GM23338 (cell line): ENCODE measurements around the gene CHCHD3. TPM values are rescaled to one million over a fixed set of nuclear protein-coding genes. Genes with fewer than 3 reads are reported as not detected.

ENCODE experiments used
- ATAC-seq: fragments of 200-7000 bp; cut with Tn5 transposase; 3 replicates; pipeline ENCODE4 v1.9.1; 2020
- DNase-seq: peaks from one replicate; pipeline ENCODE4 v3.0.0-alpha.2; 2015; ENCODE audit warnings: low spot score
- H2AFZ ChIP-seq: fragments of 200-600 bp; sonication (generic); 2 replicates; pipeline ENCODE4 v1.8.0; 2016; ENCODE audit warnings: antibody characterized with exemption, mild to moderate bottlenecking, moderate library complexity
- H3F3A ChIP-seq: fragments of 200-600 bp; sonication (generic); replicated peaks from 2 replicates; pipeline ENCODE4 v1.8.0; 2017; ENCODE audit warnings: antibody characterized with exemption, mixed run types, low read depth
- H3K27ac ChIP-seq: fragments of 200-600 bp; sonication (generic); 2 replicates; pipeline ENCODE4 v1.6.1; 2016; ENCODE audit warnings: low read depth
- H3K27me3 ChIP-seq: fragments of 200-600 bp; sonication (generic); 2 replicates; pipeline ENCODE4 v1.8.0; 2016; ENCODE audit warnings: mild to moderate bottlenecking, mixed run types, moderate library complexity; ENCODE audit not compliant: insufficient read depth
- H3K36me3 ChIP-seq: fragments of 200-600 bp; sonication (generic); 2 replicates; pipeline ENCODE4 v1.8.0; 2016; ENCODE audit warnings: mild to moderate bottlenecking; ENCODE audit not compliant: insufficient read depth
- H3K4me1 ChIP-seq: fragments of 200-600 bp; sonication (generic); 2 replicates; pipeline ENCODE4 v1.8.0; 2016; ENCODE audit warnings: mild to moderate bottlenecking, moderate library complexity; ENCODE audit not compliant: insufficient read depth
- H3K4me2 ChIP-seq: fragments of 200-600 bp; sonication (generic); 2 replicates; pipeline ENCODE4 v1.7.1; 2017; ENCODE audit warnings: mixed run types
- H3K4me3 ChIP-seq: fragments of 200-600 bp; sonication (generic); 2 replicates; pipeline ENCODE4 v1.6.1; 2016; ENCODE audit warnings: mixed run types
- H3K79me2 ChIP-seq: fragments of 200-600 bp; sonication (generic); replicated peaks from 2 replicates; pipeline ENCODE4 v1.8.0; 2017; ENCODE audit warnings: mild to moderate bottlenecking; ENCODE audit not compliant: insufficient read depth
- H3K9me2 ChIP-seq: fragments of 200-600 bp; sonication (generic); 2 replicates; pipeline ENCODE4 v1.8.0; 2017; ENCODE audit not compliant: insufficient read depth
- H4K20me1 ChIP-seq: fragments of 200-600 bp; sonication (generic); replicated peaks from 2 replicates; pipeline ENCODE4 v1.8.0; 2017; ENCODE audit warnings: mild to moderate bottlenecking; ENCODE audit not compliant: insufficient read depth
- H3K27ac Mint-ChIP-seq: 2 replicates; pipeline ENCODE4 v1.8.0; 2020; ENCODE audit warnings: inconsistent platforms, mild to moderate bottlenecking, moderate library complexity, mixed read lengths
- H3K27me3 Mint-ChIP-seq: 3 replicates; pipeline ENCODE4 v1.8.0; 2022; ENCODE audit warnings: low read depth, mild to moderate bottlenecking, moderate library complexity, mixed read lengths, inconsistent platforms; ENCODE audit not compliant: insufficient read depth, poor library complexity
- H3K36me3 Mint-ChIP-seq: 3 replicates; pipeline ENCODE4 v1.8.0; 2021; ENCODE audit warnings: low read depth, mild to moderate bottlenecking, inconsistent platforms, moderate library complexity, mixed read lengths
- H3K4me1 Mint-ChIP-seq: 3 replicates; pipeline ENCODE4 v1.8.0; 2020; ENCODE audit warnings: mild to moderate bottlenecking, inconsistent platforms, mixed read lengths
- H3K4me3 Mint-ChIP-seq: 3 replicates; pipeline ENCODE4 v1.8.0; 2021; ENCODE audit warnings: moderate library complexity, mild to moderate bottlenecking, inconsistent platforms, mixed read lengths
- H3K9me3 Mint-ChIP-seq: 3 replicates; pipeline ENCODE4 v1.8.0; 2020; ENCODE audit warnings: moderate library complexity, mild to moderate bottlenecking, inconsistent platforms, mixed read lengths
- CREB1 ChIP-seq: fragments of 250-450 bp; sonication (Bioruptor Pico); IDR thresholded peaks from 2 replicates; pipeline ENCODE4 v1.5.0; 2020; ENCODE audit warnings: low read depth, mild to moderate bottlenecking, moderate library complexity
- EZH2 ChIP-seq: fragments of 200-600 bp; sonication (generic); IDR thresholded peaks from one replicate; pipeline ENCODE4 v1.8.0; 2017; ENCODE audit warnings: antibody characterized with exemption, mild to moderate bottlenecking, low read depth; ENCODE audit not compliant: unreplicated experiment
- EZH2phosphoT487 ChIP-seq: fragments of 200-600 bp; sonication (generic); IDR thresholded peaks from one replicate; pipeline ENCODE4 v1.8.1; 2018; ENCODE audit warnings: antibody characterized with exemption; ENCODE audit not compliant: unreplicated experiment
- JUNB ChIP-seq: IDR thresholded peaks from one replicate; pipeline ENCODE4 v1.6.1; 2016; ENCODE audit warnings: antibody characterized with exemption; ENCODE audit not compliant: unreplicated experiment
- NANOG ChIP-seq: IDR thresholded peaks from 2 replicates; pipeline ENCODE4 v1.6.1; 2016; ENCODE audit warnings: antibody characterized with exemption, borderline replicate concordance
- POLR2AphosphoS5 ChIP-seq: IDR thresholded peaks from 2 replicates; pipeline ENCODE4 v1.6.1; 2016; ENCODE audit warnings: antibody characterized with exemption, low read depth
- STAT1 ChIP-seq: IDR thresholded peaks from one replicate; pipeline ENCODE4 v1.6.1; 2016; ENCODE audit warnings: antibody characterized with exemption; ENCODE audit not compliant: unreplicated experiment
- ZNF114 ChIP-seq: fragments of 250-450 bp; sonication (Bioruptor Pico); IDR thresholded peaks from 2 replicates; pipeline ENCODE4 v1.5.0; 2020; ENCODE audit warnings: mild to moderate bottlenecking, moderate library complexity
- ZNF331 ChIP-seq: fragments of 250-450 bp; sonication (Bioruptor Pico); IDR thresholded peaks from 2 replicates; pipeline ENCODE4 v1.5.0; 2020; ENCODE audit warnings: low read depth, mild to moderate bottlenecking, moderate library complexity
- polyA plus RNA-seq: library from polyadenylated mRNA; unstranded; fragments of >200 nt; fragmentation: Nextera tagmentation; extraction: Ambion mirVana; gene quantifications from 2 replicates; pipeline ENCODE4 v1.2.1, GENCODE V29; 2016
- total RNA-seq: library from RNA; depleted of rRNA; stranded (reverse); fragments of >200 nt; shearing (Covaris generic); gene quantifications from 2 replicates; pipeline ENCODE4 v1.2.3, GENCODE V29; 2014
- TF ChIP-seq, protein P1 (sequence below): IDR thresholded peaks from 2 replicates; pipeline ENCODE4 v1.6.1; 2016; ENCODE audit warnings: antibody characterized with exemption
- TF ChIP-seq, protein P2 (sequence below): IDR thresholded peaks from one replicate; pipeline ENCODE4 v1.6.1; 2018; ENCODE audit warnings: antibody characterized with exemption; ENCODE audit not compliant: unreplicated experiment
- TF ChIP-seq, protein P3 (sequence below): fragments of 250-450 bp; sonication (Bioruptor Pico); IDR thresholded peaks from 2 replicates; pipeline ENCODE4 v1.5.0; 2020; ENCODE audit warnings: mild to moderate bottlenecking, moderate library complexity
- TF ChIP-seq, protein P4 (sequence below), 2 experiments: fragments of 200-600 bp in 1 of 2; sonication (generic) in 1 of 2; conservative IDR thresholded peaks; 2 replicates each; pipeline versions ENCODE4 v1.5.1 to v1.6.1; 2016 to 2017; ENCODE audit warnings: antibody characterized with exemption in 2 of 2, low read depth in 2 of 2, mild to moderate bottlenecking in 2 of 2, moderate library complexity in 1 of 2

CHCHD3 gene
- total and polyA plus RNA-seq, 2 experiments from 2014 or later: 107 to 131 TPM

DNA sequence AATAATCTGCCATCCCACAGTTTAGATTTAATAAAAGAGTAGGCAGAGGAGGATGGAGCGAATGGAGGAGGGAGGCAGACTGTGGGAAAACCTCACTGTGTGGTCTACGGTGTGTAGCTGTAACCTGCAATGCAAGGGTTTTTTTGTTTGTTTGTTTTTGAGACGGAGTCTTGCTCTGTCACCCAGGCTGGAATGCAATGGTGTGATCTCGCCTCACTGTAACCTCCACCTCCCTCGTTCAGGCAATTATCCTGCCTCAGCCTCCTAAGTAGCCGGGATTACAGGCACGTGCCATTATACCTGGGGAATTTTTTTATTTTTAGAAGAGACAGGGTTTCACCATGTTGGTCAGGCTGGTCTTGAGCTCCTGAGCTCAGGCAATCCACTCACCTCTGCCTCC lies 321.0 kb downstream of the CHCHD3 start:
- no peak overlapping the region for H3K4me3 Mint-ChIP-seq
- Histone ChIP-seq H3K27me3 (no peaks in the 10 kb centered on the region), H3K4me3 (no peak overlapping the region), H3K4me1 (no peaks in the 10 kb centered on the region), H3K4me2 (no peak overlapping the region), H3K36me3 (no peaks in the 10 kb centered on the region), H3F3A (no peaks in the 10 kb centered on the region), H3K79me2 (no peaks in the 10 kb centered on the region), H3K9me2 (peaks cover 3% of the 10 kb centered on the region; the same call in 1 of the 2 replicates), H3K27ac (no peak overlapping the region), H4K20me1 (no peaks in the 10 kb centered on the region), H2AFZ (0 out of 2 replicates have a peak overlapping the region, but pooled peaks have one; percentile 59)
- H3K9me3 Mint-ChIP-seq: peaks cover 10% of the 10 kb centered on the region
- peaks cover 6% of the 10 kb centered on the region for H3K27me3 Mint-ChIP-seq
- ATAC-seq: no peak
- TF ChIP-seq, protein P1, sequence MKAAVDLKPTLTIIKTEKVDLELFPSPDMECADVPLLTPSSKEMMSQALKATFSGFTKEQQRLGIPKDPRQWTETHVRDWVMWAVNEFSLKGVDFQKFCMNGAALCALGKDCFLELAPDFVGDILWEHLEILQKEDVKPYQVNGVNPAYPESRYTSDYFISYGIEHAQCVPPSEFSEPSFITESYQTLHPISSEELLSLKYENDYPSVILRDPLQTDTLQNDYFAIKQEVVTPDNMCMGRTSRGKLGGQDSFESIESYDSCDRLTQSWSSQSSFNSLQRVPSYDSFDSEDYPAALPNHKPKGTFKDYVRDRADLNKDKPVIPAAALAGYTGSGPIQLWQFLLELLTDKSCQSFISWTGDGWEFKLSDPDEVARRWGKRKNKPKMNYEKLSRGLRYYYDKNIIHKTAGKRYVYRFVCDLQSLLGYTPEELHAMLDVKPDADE: no peak
- TF ChIP-seq, protein P2, sequence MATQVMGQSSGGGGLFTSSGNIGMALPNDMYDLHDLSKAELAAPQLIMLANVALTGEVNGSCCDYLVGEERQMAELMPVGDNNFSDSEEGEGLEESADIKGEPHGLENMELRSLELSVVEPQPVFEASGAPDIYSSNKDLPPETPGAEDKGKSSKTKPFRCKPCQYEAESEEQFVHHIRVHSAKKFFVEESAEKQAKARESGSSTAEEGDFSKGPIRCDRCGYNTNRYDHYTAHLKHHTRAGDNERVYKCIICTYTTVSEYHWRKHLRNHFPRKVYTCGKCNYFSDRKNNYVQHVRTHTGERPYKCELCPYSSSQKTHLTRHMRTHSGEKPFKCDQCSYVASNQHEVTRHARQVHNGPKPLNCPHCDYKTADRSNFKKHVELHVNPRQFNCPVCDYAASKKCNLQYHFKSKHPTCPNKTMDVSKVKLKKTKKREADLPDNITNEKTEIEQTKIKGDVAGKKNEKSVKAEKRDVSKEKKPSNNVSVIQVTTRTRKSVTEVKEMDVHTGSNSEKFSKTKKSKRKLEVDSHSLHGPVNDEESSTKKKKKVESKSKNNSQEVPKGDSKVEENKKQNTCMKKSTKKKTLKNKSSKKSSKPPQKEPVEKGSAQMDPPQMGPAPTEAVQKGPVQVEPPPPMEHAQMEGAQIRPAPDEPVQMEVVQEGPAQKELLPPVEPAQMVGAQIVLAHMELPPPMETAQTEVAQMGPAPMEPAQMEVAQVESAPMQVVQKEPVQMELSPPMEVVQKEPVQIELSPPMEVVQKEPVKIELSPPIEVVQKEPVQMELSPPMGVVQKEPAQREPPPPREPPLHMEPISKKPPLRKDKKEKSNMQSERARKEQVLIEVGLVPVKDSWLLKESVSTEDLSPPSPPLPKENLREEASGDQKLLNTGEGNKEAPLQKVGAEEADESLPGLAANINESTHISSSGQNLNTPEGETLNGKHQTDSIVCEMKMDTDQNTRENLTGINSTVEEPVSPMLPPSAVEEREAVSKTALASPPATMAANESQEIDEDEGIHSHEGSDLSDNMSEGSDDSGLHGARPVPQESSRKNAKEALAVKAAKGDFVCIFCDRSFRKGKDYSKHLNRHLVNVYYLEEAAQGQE: no peak
- TF ChIP-seq JUNB: no peak
- no peak for TF ChIP-seq EZH2phosphoT487
- TF ChIP-seq ZNF114 (CRISPR knock-in tag): no peak
- TF ChIP-seq ZNF331 (CRISPR knock-in tag): no peak
- no peak for TF ChIP-seq POLR2AphosphoS5
- TF ChIP-seq EZH2: no peak
- TF ChIP-seq, protein P3, sequence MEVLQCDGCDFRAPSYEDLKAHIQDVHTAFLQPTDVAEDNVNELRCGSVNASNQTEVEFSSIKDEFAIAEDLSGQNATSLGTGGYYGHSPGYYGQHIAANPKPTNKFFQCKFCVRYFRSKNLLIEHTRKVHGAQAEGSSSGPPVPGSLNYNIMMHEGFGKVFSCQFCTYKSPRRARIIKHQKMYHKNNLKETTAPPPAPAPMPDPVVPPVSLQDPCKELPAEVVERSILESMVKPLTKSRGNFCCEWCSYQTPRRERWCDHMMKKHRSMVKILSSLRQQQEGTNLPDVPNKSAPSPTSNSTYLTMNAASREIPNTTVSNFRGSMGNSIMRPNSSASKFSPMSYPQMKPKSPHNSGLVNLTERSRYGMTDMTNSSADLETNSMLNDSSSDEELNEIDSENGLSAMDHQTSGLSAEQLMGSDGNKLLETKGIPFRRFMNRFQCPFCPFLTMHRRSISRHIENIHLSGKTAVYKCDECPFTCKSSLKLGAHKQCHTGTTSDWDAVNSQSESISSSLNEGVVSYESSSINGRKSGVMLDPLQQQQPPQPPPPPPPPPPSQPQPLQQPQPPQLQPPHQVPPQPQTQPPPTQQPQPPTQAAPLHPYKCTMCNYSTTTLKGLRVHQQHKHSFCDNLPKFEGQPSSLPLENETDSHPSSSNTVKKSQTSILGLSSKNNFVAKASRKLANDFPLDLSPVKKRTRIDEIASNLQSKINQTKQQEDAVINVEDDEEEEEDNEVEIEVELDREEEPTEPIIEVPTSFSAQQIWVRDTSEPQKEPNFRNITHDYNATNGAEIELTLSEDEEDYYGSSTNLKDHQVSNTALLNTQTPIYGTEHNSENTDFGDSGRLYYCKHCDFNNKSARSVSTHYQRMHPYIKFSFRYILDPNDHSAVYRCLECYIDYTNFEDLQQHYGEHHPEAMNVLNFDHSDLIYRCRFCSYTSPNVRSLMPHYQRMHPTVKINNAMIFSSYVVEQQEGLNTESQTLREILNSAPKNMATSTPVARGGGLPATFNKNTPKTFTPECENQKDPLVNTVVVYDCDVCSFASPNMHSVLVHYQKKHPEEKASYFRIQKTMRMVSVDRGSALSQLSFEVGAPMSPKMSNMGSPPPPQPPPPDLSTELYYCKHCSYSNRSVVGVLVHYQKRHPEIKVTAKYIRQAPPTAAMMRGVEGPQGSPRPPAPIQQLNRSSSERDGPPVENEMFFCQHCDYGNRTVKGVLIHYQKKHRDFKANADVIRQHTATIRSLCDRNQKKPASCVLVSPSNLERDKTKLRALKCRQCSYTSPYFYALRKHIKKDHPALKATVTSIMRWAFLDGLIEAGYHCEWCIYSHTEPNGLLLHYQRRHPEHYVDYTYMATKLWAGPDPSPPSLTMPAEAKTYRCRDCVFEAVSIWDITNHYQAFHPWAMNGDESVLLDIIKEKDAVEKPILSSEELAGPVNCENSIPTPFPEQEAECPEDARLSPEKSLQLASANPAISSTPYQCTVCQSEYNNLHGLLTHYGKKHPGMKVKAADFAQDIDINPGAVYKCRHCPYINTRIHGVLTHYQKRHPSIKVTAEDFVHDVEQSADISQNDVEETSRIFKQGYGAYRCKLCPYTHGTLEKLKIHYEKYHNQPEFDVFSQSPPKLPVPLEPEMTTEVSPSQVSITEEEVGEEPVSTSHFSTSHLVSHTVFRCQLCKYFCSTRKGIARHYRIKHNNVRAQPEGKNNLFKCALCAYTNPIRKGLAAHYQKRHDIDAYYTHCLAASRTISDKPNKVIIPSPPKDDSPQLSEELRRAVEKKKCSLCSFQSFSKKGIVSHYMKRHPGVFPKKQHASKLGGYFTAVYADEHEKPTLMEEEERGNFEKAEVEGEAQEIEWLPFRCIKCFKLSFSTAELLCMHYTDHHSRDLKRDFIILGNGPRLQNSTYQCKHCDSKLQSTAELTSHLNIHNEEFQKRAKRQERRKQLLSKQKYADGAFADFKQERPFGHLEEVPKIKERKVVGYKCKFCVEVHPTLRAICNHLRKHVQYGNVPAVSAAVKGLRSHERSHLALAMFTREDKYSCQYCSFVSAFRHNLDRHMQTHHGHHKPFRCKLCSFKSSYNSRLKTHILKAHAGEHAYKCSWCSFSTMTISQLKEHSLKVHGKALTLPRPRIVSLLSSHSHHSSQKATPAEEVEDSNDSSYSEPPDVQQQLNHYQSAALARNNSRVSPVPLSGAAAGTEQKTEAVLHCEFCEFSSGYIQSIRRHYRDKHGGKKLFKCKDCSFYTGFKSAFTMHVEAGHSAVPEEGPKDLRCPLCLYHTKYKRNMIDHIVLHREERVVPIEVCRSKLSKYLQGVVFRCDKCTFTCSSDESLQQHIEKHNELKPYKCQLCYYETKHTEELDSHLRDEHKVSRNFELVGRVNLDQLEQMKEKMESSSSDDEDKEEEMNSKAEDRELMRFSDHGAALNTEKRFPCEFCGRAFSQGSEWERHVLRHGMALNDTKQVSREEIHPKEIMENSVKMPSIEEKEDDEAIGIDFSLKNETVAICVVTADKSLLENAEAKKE (CRISPR knock-in tag): no peak
- no peak for TF ChIP-seq STAT1
- TF ChIP-seq CREB1: no peak
- TF ChIP-seq, protein P4, sequence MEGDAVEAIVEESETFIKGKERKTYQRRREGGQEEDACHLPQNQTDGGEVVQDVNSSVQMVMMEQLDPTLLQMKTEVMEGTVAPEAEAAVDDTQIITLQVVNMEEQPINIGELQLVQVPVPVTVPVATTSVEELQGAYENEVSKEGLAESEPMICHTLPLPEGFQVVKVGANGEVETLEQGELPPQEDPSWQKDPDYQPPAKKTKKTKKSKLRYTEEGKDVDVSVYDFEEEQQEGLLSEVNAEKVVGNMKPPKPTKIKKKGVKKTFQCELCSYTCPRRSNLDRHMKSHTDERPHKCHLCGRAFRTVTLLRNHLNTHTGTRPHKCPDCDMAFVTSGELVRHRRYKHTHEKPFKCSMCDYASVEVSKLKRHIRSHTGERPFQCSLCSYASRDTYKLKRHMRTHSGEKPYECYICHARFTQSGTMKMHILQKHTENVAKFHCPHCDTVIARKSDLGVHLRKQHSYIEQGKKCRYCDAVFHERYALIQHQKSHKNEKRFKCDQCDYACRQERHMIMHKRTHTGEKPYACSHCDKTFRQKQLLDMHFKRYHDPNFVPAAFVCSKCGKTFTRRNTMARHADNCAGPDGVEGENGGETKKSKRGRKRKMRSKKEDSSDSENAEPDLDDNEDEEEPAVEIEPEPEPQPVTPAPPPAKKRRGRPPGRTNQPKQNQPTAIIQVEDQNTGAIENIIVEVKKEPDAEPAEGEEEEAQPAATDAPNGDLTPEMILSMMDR (conservative IDR thresholded peaks at IDR 0.05; ENCODE audit: low read depth in 2 of 2): no peak
- TF ChIP-seq NANOG: no peak
- H3K36me3 Mint-ChIP-seq: peaks cover 4% of the 10 kb centered on the region; the same call in 1 of the 3 replicates
- DNase-seq: no peak
- no peaks in the 10 kb centered on the region for H3K4me1 Mint-ChIP-seq
- H3K27ac Mint-ChIP-seq: no peak overlapping the region
